ENCODE measurements around the gene HSPD1. TPM values are rescaled to one million over a fixed set of nuclear protein-coding genes. Genes with fewer than 3 reads are reported as not detected.

The HSPD1 gene
- total and polyA plus RNA-seq, 2 of the 13 experiments (the other 11 are each of a cell fraction or from before 2014, with no cell fraction given) = 685 to 2,610 TPM

DNA sequence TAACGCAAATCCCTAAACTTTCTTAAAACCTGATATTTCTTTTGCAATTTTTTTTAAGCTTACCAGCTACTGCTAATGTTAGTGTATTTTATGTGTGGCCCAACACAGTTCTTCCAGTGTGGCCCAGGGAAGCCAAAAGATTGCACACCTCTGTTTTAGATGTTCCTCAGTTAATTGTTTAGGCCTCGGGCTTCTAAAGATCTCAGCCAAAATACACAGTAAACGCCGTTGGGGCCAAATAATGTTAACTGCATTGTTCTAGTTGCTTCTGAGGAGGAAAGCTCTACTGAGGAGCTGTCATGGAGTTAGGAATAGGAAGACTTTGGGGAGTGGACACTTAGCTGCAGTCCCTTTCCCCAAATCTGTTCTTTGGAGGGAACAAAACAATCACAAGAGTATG is 2.6 kb upstream of the HSPD1 start:
- WGBS (ENCODE audit: low lambda C conversion rate) = 10% methylated on average over 4 of the region's 4 CpGs
- intact Hi-C loops (cut with micrococcal nuclease; ENCODE audit: unreplicated experiment) = loop anchor here (5.0 kb wide), 1 partner anchor 35 kb away; no protein-coding TSS in a partner anchor

More for the DNA sequence above, 2.6 kb upstream of the HSPD1 start:
- Histone ChIP-seq H4K20me1 (ENCODE audit: insufficient read depth, low read length) (peaks cover 35% of the 10 kb centered on the region), H3K4me3 (replicated peaks in 1 of 3; ENCODE audit: insufficient read depth in 1 of 3, low read depth in 2 of 3, low read length in 3 of 3) (peak overlapping the region; percentile 68 to 99 (median 87); a peak in 5 of 6 replicates), H3K27ac (ENCODE audit: extremely low read length, insufficient read depth, low read length) (peak overlapping the region; percentile 96), H3K4me1 (ENCODE audit: insufficient read depth, low read length) (peaks cover 36% of the 10 kb centered on the region), H2AFZ (ENCODE audit: low read length) (no peak overlapping the region), H3K9me3 (ENCODE audit: low read length) (no peaks in the 10 kb centered on the region), H3K4me2 (ENCODE audit: low read depth, low read length) (peak overlapping the region; percentile 73), H3K36me3 (replicated peaks in 1 of 2; ENCODE audit: control insufficient read depth in 1 of 2, insufficient read depth in 2 of 2, low read length in 2 of 2) (peaks cover 11 to 37% of the 10 kb centered on the region in 2 experiments), H3K79me2 (ENCODE audit: insufficient read depth, low read length) (peaks cover 70% of the 10 kb centered on the region), H3K9ac (ENCODE audit: insufficient read depth, low read depth, low read length) (peak overlapping the region; percentile 99), H3K27me3 (ENCODE audit: control insufficient read depth in 1 of 2, insufficient read depth in 2 of 2, low read length in 2 of 2) (no peaks in the 10 kb centered on the region; a peak in 1 of 5 replicates)
- FAIRE-seq (no peak), DNase-seq (ENCODE audit: low spot score) (no peak), ATAC-seq (no peak)
- TF ChIP-seq HDAC2 (CRISPR knock-in tag; IDR thresholded peaks at IDR 0.05) (0 out of 2 replicates have a peak, but pooled peaks have one; percentile 13), NR2F2 (IDR thresholded peaks at IDR 0.05; ENCODE audit: borderline replicate concordance, low read depth) (no peak), POLR2AphosphoS5 (IDR thresholded peaks at IDR 0.05; ENCODE audit: low read depth, low read length) (peak; percentile 33; the same call in 1 of the 2 replicates), PRMT3 (CRISPR knock-in tag; IDR thresholded peaks at IDR 0.05; ENCODE audit: borderline replicate concordance, low read depth) (no peak), CBX5 (CRISPR knock-in tag; IDR thresholded peaks at IDR 0.05; ENCODE audit: borderline replicate concordance) (no peak), FOXP1 (IDR thresholded peaks at IDR 0.05) (no peak), FOXP1 (CRISPR knock-in tag; IDR thresholded peaks at IDR 0.05) (no peak), SMAD3 (CRISPR knock-in tag; IDR thresholded peaks at IDR 0.05) (peak; percentile 36; the same call in 1 of the 2 replicates), SRSF1 (optimal IDR thresholded peaks at IDR 0.05; ENCODE audit: low read depth, low read length) (no peak), ZSCAN9 (CRISPR knock-in tag; IDR thresholded peaks at IDR 0.05; ENCODE audit: borderline replicate concordance) (0 out of 2 replicates have a peak, but pooled peaks have one; percentile 27), AGO1 (IDR thresholded peaks at IDR 0.05; ENCODE audit: low read depth, low read length, poor library complexity, severe bottlenecking) (peak; percentile 81), ZSCAN21 (CRISPR knock-in tag; IDR thresholded peaks at IDR 0.05; ENCODE audit: borderline replicate concordance) (no peak), ZNF432 (CRISPR knock-in tag; IDR thresholded peaks at IDR 0.05; ENCODE audit: borderline replicate concordance) (no peak), ZNF878 (CRISPR knock-in tag; IDR thresholded peaks at IDR 0.05) (0 out of 2 replicates have a peak, but pooled peaks have one; percentile 30), ZNF660 (CRISPR knock-in tag; IDR thresholded peaks at IDR 0.05; ENCODE audit: borderline replicate concordance, low read depth) (no peak), HDAC6 (IDR thresholded peaks at IDR 0.05; ENCODE audit: low read depth, low read length) (no peak), POLR2G (IDR thresholded peaks at IDR 0.05; ENCODE audit: low read depth, low read length) (0 out of 2 replicates have a peak, but pooled peaks have one; percentile 29)
- TF ChIP-seq, protein P1, sequence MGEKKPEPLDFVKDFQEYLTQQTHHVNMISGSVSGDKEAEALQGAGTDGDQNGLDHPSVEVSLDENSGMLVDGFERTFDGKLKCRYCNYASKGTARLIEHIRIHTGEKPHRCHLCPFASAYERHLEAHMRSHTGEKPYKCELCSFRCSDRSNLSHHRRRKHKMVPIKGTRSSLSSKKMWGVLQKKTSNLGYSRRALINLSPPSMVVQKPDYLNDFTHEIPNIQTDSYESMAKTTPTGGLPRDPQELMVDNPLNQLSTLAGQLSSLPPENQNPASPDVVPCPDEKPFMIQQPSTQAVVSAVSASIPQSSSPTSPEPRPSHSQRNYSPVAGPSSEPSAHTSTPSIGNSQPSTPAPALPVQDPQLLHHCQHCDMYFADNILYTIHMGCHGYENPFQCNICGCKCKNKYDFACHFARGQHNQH (CRISPR knock-in tag; IDR thresholded peaks at IDR 0.05) = no peak
- TF ChIP-seq, protein P2, sequence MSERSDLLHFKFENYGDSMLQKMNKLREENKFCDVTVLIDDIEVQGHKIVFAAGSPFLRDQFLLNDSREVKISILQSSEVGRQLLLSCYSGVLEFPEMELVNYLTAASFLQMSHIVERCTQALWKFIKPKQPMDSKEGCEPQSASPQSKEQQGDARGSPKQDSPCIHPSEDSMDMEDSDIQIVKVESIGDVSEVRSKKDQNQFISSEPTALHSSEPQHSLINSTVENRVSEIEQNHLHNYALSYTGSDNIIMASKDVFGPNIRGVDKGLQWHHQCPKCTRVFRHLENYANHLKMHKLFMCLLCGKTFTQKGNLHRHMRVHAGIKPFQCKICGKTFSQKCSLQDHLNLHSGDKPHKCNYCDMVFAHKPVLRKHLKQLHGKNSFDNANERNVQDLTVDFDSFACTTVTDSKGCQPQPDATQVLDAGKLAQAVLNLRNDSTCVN (CRISPR knock-in tag; IDR thresholded peaks at IDR 0.05; ENCODE audit: borderline replicate concordance) = no peak
- ChIA-PET CTCF (ENCODE audit: low intra/inter-chr PET ratio, low total read pairs) (no interaction called here), POLR2A (interaction anchor here (1.1 to 5.8 kb wide), 5 partner anchors 13 to 75 kb away, joined by 3 to 264 read pairs (median 143); partner anchors contain the start of genes COQ10B, MOB4 and SF3B1)
- in situ Hi-C loops (cut with HindIII; ENCODE audit: extremely low pct_ligation_motif_present, low pct_unique_long_range_greater_than_20kb) = no loop called here
- BruUV-seq (replicated peaks) = no TSS peak
